OCI-LY1 (cell line): Measurements from ENCODE around the gene RGMA.

Experiments
- H2AFZ ChIP-seq: fragments of 200-600 bp; sonication (generic), shearing (Covaris generic); 2 replicates; pipeline ENCODE4 v1.6.0; 2014; ENCODE audit warnings: antibody characterized with exemption, mild to moderate bottlenecking, low read length
- H3F3A ChIP-seq: fragments of 200-600 bp; sonication (generic), shearing (Covaris generic); 2 replicates; pipeline ENCODE4 v1.6.0; 2014; ENCODE audit warnings: mild to moderate bottlenecking, antibody characterized with exemption, low read length, moderate library complexity; ENCODE audit not compliant: insufficient read depth
- H3K27ac ChIP-seq: fragments of 200-600 bp; sonication (generic); 2 replicates; pipeline ENCODE4 v1.5.1; 2014; ENCODE audit warnings: low read length, mixed run types, mild to moderate bottlenecking, low read depth; ENCODE audit not compliant: poor library complexity, severe bottlenecking
- H3K27me3 ChIP-seq: fragments of 200-600 bp; sonication (generic); 2 replicates; pipeline ENCODE4 v1.6.0; 2014; ENCODE audit warnings: antibody characterized with exemption, mild to moderate bottlenecking, low read length, moderate library complexity; ENCODE audit not compliant: insufficient read depth
- H3K36me3 ChIP-seq: fragments of 200-600 bp; sonication (generic); 2 replicates; pipeline ENCODE4 v1.6.1; 2014; ENCODE audit warnings: mild to moderate bottlenecking, antibody characterized with exemption, low read length, moderate library complexity, mixed read lengths; ENCODE audit not compliant: insufficient read depth
- H3K4me1 ChIP-seq: fragments of 200-600 bp; sonication (generic); 2 replicates; pipeline ENCODE4 v1.5.1; 2014; ENCODE audit warnings: mild to moderate bottlenecking, low read length, moderate library complexity; ENCODE audit not compliant: insufficient read depth, severe bottlenecking
- H3K4me2 ChIP-seq: fragments of 200-600 bp; sonication (generic), shearing (Covaris generic); 2 replicates; pipeline ENCODE4 v1.6.1; 2014; ENCODE audit warnings: low read length
- H3K4me3 ChIP-seq: fragments of 200-600 bp; sonication (generic); 2 replicates; pipeline ENCODE4 v1.5.1; 2014; ENCODE audit warnings: low read length, low read depth, mild to moderate bottlenecking, mixed read lengths; ENCODE audit not compliant: poor library complexity, severe bottlenecking
- H3K79me2 ChIP-seq: fragments of 200-600 bp; shearing (Covaris generic); 2 replicates; pipeline ENCODE4 v1.6.1; 2016; ENCODE audit warnings: mixed run types, low read length, mixed read lengths; ENCODE audit not compliant: insufficient read depth
- H3K9ac ChIP-seq: fragments of 200-600 bp; sonication (generic), shearing (Covaris generic); 2 replicates; pipeline ENCODE4 v1.6.1; 2014; ENCODE audit warnings: mild to moderate bottlenecking, low read length, mixed read lengths
- H3K9me2 ChIP-seq: fragments of 200-600 bp; sonication (generic), shearing (Covaris generic); 2 replicates; pipeline ENCODE4 v1.6.1; 2014; ENCODE audit warnings: low read depth, mild to moderate bottlenecking, low read length, mixed read lengths
- H3K9me3 ChIP-seq: fragments of 200-600 bp; shearing (Covaris generic); 2 replicates; pipeline ENCODE4 v1.6.1; 2014; ENCODE audit warnings: low read length, mixed read lengths
- H4K20me1 ChIP-seq: fragments of 200-600 bp; sonication (generic), shearing (Covaris generic); 2 replicates; pipeline ENCODE4 v1.6.0; 2016; ENCODE audit warnings: mild to moderate bottlenecking, low read length; ENCODE audit not compliant: insufficient read depth
- EZH2 ChIP-seq: fragments of 200-600 bp; sonication (generic), shearing (Covaris generic); IDR thresholded peaks from 2 replicates; pipeline ENCODE4 v1.8.0; 2017; ENCODE audit warnings: borderline replicate concordance, mixed run types, mild to moderate bottlenecking, antibody characterized with exemption, low read length, moderate library complexity, mixed read lengths
- TF ChIP-seq, protein P1 (sequence below): fragments of 200-600 bp; sonication (generic), shearing (Covaris generic); IDR thresholded peaks from 2 replicates; pipeline ENCODE4 v1.5.1; 2017; ENCODE audit warnings: mild to moderate bottlenecking, antibody characterized with exemption, low read length, moderate library complexity, mixed read lengths

RGMA gene, protein sequence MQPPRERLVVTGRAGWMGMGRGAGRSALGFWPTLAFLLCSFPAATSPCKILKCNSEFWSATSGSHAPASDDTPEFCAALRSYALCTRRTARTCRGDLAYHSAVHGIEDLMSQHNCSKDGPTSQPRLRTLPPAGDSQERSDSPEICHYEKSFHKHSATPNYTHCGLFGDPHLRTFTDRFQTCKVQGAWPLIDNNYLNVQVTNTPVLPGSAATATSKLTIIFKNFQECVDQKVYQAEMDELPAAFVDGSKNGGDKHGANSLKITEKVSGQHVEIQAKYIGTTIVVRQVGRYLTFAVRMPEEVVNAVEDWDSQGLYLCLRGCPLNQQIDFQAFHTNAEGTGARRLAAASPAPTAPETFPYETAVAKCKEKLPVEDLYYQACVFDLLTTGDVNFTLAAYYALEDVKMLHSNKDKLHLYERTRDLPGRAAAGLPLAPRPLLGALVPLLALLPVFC

DNA sequence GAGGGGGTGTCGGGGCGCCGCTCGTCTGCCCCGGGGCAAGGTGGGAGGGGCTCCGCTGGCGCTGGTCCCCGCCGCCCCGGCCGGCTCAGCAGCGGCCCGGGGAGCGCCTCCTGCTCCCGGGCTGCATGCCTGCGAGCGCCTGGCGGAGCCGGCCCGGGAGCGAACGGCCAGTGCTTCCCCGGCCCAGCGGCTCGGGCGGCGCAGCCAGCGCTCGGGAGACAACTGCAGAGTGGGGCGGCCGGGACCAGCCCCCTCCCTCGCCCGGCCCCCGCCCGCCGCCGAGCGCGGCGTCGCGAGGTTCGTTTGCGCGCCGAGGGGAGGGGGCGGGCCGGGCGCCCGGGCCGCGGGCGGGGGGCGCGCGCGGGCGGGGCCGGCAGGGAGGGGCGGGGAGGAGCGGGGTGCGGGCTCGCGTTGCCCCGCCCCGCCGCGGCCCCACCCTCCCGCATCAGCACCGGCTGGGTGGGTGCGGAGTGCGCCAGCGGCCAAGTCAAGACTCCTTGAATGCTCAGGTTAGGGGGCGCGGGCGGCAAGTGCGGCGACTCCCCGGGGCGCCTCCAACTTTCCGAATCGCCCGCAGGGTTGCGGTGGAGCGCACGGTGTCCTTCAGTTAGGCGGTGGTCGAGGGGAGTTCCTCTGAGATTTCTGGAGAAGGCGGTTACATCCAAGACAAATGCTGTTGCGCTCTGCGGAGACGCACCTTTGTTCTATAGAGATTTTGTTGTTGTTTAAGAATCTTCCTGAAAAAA lies at the start of gene RGMA:
Gene RGMA, minus strand, starts transcription at position 231 of the 746 bp plus-strand sequence. CDS start 279 bp downstream, outside the sequence.
- no peak within 1 kb of the TSS for H2AFZ ChIP-seq
- no peaks in the 10 kb centered on the region for H3K27me3 ChIP-seq
- no peak within 1 kb of the TSS for H3K4me3 ChIP-seq

DNA sequence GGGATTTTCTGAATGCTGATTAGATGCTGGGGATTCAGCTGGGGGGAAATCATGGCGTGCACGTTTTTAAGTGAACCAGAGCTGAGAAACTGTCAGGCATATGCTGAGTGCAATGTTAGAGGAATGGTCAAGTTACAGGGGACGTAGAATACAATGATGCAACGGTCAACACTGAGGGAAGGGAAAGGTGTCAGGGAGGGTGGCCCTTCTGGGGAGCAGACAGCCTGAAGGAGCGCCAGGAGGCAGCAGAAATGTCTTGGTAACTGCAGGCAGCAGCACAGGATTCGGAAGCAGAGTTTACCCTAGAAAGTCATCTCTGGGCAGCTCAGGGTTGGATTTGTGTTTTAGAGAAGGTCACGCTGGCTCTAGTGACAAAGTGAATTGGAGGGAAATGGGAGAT lies 47.6 kb upstream of the RGMA start:
- H3K79me2 ChIP-seq: no peaks in the 10 kb centered on the region
- H3K4me2 ChIP-seq: no peak overlapping the region
- H3K9me2 ChIP-seq: no peaks in the 10 kb centered on the region
- no peak for TF ChIP-seq EZH2
- TF ChIP-seq, protein P1, sequence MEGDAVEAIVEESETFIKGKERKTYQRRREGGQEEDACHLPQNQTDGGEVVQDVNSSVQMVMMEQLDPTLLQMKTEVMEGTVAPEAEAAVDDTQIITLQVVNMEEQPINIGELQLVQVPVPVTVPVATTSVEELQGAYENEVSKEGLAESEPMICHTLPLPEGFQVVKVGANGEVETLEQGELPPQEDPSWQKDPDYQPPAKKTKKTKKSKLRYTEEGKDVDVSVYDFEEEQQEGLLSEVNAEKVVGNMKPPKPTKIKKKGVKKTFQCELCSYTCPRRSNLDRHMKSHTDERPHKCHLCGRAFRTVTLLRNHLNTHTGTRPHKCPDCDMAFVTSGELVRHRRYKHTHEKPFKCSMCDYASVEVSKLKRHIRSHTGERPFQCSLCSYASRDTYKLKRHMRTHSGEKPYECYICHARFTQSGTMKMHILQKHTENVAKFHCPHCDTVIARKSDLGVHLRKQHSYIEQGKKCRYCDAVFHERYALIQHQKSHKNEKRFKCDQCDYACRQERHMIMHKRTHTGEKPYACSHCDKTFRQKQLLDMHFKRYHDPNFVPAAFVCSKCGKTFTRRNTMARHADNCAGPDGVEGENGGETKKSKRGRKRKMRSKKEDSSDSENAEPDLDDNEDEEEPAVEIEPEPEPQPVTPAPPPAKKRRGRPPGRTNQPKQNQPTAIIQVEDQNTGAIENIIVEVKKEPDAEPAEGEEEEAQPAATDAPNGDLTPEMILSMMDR: no peak
- no peak overlapping the region for H3K4me3 ChIP-seq
- no peak overlapping the region for H2AFZ ChIP-seq
- H3K4me1 ChIP-seq: no peaks in the 10 kb centered on the region
- H4K20me1 ChIP-seq: no peaks in the 10 kb centered on the region
- H3K27ac ChIP-seq: no peak overlapping the region
- H3K9ac ChIP-seq: no peak overlapping the region
- no peaks in the 10 kb centered on the region for H3K27me3 ChIP-seq
- H3F3A ChIP-seq: no peaks in the 10 kb centered on the region
- H3K36me3 ChIP-seq: no peaks in the 10 kb centered on the region
- no peaks in the 10 kb centered on the region for H3K9me3 ChIP-seq

More for the DNA sequence above, at the start of gene RGMA:
- Histone ChIP-seq H3K9me3 (no peaks in the 10 kb centered on the region), H3K79me2 (no peaks in the 10 kb centered on the region), H3K27ac (no peak within 1 kb of the TSS), H3K4me1 (no peaks in the 10 kb centered on the region), H3K36me3 (no peaks in the 10 kb centered on the region), H3F3A (no peaks in the 10 kb centered on the region), H4K20me1 (no peaks in the 10 kb centered on the region), H3K4me2 (no peak within 1 kb of the TSS), H3K9me2 (no peaks in the 10 kb centered on the region), H3K9ac (no peak within 1 kb of the TSS)
- TF ChIP-seq EZH2: no peak
- TF ChIP-seq, protein P1: no peak

DNA sequence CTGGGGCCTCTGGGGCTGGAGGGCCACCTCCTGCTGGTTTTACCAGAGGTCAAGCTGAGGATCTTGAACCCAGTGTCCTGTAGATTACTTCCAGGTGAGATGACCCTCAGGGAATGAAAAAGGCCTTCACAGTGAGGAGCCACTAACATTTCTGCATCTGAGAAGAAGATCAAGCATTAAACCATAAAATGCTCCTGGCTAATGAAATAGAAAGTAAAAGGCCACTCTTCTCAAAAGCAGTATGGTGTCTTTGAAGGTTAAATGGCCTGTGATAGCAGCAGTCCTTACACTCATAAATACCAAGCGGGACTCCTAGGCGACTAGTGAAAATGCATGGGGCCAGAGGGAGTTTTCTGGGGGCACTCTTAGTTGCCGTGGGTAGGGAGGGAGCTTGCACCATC lies 47.0 kb upstream of the RGMA start:
- Histone ChIP-seq H4K20me1 (no peaks in the 10 kb centered on the region), H3K4me1 (no peaks in the 10 kb centered on the region), H3F3A (no peaks in the 10 kb centered on the region), H3K79me2 (no peaks in the 10 kb centered on the region), H2AFZ (no peak overlapping the region), H3K36me3 (no peaks in the 10 kb centered on the region), H3K4me3 (no peak overlapping the region), H3K9ac (no peak overlapping the region), H3K4me2 (no peak overlapping the region), H3K9me2 (no peaks in the 10 kb centered on the region), H3K27ac (no peak overlapping the region), H3K9me3 (no peaks in the 10 kb centered on the region), H3K27me3 (no peaks in the 10 kb centered on the region)
- TF ChIP-seq, protein P1: no peak
- no peak for TF ChIP-seq EZH2
